HFFc6 (cell line): ENCODE measurements around the gene ITGB3. TPM values are rescaled to one million over a fixed set of nuclear protein-coding genes. Genes with fewer than 3 reads are reported as not detected.

Experiments
- DNase-seq: peaks from one replicate; pipeline ENCODE4 v3.0.0-alpha.2; 2018
- H3K27ac Mint-ChIP-seq: 2 replicates; pipeline ENCODE4 v1.8.0; 2020; ENCODE audit warnings: mild to moderate bottlenecking, mixed read lengths
- H3K27me3 Mint-ChIP-seq: 2 replicates; pipeline ENCODE4 v1.8.0; 2021; ENCODE audit warnings: mild to moderate bottlenecking, moderate library complexity, mixed read lengths; ENCODE audit not compliant: insufficient read depth
- H3K36me3 Mint-ChIP-seq: 2 replicates; pipeline ENCODE4 v1.8.0; 2021; ENCODE audit warnings: low read depth, mixed read lengths
- H3K4me1 Mint-ChIP-seq: 2 replicates; pipeline ENCODE4 v1.8.0; 2020; ENCODE audit warnings: low read depth, mixed read lengths
- H3K4me3 Mint-ChIP-seq: 2 replicates; pipeline ENCODE4 v1.8.0; 2020; ENCODE audit warnings: mild to moderate bottlenecking, moderate library complexity, mixed read lengths
- H3K9me3 Mint-ChIP-seq: 2 replicates; pipeline ENCODE4 v1.8.0; 2020; ENCODE audit warnings: mild to moderate bottlenecking, mixed read lengths
- total RNA-seq, 6 experiments: library from RNA; stranded (reverse); fragmentation: NEBNext Ultra II Directional; extraction: Animal tissue kit (Norgen Biotek cat#: 25700); gene quantifications; 2 replicates in 1 of 6; 3 replicates in 5 of 6; pipeline ENCODE4 v1.2.3, GENCODE V29; 2021
- TF ChIP-seq, protein P1 (sequence below): fragments of 200-600 bp; sonication (generic); IDR thresholded peaks from 2 replicates; pipeline ENCODE4 v1.5.0; 2021; ENCODE audit warnings: antibody characterized with exemption, mild to moderate bottlenecking

Gene ITGB3
- total RNA-seq, 6 experiments from 2014 or later, result 2.2 to 4.1 (median 2.9) TPM

DNA sequence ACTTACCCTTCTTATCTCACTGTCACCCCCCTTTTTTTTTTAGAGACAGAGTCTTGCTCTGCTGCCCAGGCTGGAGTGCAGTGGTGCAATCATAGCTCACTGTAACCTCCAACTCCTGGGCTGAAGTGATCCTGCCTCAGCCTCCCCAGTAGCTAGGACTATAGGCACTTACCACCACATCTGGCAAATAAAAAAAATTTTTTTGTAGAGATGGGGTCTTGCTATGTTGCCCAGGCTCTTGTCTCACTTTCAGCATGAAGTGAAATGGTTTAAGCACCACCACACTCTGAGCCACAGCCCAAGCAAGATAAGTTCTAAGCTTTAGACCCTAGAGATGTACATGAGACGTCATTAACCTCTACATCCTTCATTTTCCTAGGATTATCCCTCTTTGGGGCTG, 35.7 kb downstream of the ITGB3 start:
- DNase-seq, result no peak
- peaks cover 2% of the 10 kb centered on the region; the same call in 1 of the 2 replicates for H3K27me3 Mint-ChIP-seq
- no peak overlapping the region for H3K27ac Mint-ChIP-seq
- H3K4me1 Mint-ChIP-seq, result peaks cover 31% of the 10 kb centered on the region
- H3K9me3 Mint-ChIP-seq, result no peaks in the 10 kb centered on the region
- H3K36me3 Mint-ChIP-seq, result peaks cover 5% of the 10 kb centered on the region
- no peak overlapping the region for H3K4me3 Mint-ChIP-seq
- TF ChIP-seq, protein P1, sequence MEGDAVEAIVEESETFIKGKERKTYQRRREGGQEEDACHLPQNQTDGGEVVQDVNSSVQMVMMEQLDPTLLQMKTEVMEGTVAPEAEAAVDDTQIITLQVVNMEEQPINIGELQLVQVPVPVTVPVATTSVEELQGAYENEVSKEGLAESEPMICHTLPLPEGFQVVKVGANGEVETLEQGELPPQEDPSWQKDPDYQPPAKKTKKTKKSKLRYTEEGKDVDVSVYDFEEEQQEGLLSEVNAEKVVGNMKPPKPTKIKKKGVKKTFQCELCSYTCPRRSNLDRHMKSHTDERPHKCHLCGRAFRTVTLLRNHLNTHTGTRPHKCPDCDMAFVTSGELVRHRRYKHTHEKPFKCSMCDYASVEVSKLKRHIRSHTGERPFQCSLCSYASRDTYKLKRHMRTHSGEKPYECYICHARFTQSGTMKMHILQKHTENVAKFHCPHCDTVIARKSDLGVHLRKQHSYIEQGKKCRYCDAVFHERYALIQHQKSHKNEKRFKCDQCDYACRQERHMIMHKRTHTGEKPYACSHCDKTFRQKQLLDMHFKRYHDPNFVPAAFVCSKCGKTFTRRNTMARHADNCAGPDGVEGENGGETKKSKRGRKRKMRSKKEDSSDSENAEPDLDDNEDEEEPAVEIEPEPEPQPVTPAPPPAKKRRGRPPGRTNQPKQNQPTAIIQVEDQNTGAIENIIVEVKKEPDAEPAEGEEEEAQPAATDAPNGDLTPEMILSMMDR, result no peak

DNA sequence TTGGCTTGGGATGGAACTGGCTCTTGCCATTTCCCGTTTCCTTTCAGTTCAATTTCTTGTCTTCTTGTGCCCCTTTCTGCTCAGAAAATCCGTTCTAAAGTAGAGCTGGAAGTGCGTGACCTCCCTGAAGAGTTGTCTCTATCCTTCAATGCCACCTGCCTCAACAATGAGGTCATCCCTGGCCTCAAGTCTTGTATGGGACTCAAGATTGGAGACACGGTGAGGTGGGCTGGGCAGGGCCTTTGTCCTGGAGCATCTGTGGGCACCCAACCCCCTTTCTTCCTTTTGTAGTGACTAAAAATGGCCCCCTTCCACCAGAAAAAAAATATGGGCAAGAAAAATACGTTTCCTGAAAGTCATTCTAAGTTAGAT, 37.2 kb downstream of the ITGB3 start:
- DNase-seq, result no peak
- Mint-ChIP-seq H3K27me3 (peaks cover 2% of the 10 kb centered on the region), H3K4me1 (peaks cover 37% of the 10 kb centered on the region), H3K9me3 (no peaks in the 10 kb centered on the region), H3K36me3 (peaks cover 5% of the 10 kb centered on the region), H3K4me3 (no peak overlapping the region), H3K27ac (no peak overlapping the region)
- TF ChIP-seq, protein P1, result no peak

DNA sequence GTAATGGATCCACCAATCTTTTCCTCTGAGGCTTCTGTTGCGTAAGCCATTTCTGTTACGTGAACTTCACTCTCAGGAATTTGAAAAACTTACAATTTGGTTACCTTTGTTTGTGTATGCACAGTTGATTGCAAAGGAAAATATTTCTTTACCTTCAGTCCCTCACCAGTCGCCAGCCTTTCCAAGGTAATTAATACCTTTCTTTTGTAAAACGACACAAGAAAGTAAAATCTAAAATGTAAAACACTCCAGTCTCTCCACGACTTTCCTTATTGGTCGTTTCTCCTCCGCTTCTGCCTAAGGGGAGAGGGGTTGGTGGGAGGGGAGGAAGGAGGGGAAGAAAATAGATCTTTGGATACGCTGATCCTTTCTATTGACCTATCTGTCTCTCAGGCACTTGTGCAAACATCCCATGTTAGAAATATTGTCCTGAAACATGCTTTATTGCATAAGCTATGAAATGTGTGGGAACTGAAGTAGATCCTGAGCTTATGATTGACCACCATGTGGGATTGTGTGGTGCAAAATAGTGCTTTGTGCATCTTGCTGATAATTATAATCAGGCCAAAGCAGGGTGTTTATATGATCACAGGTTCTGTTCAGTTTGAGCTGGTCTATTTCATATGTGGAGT, 37.7 kb downstream of the ITGB3 start:
- peaks cover 5% of the 10 kb centered on the region for H3K27me3 Mint-ChIP-seq
- peaks cover 33% of the 10 kb centered on the region for H3K4me1 Mint-ChIP-seq
- no peak overlapping the region for H3K4me3 Mint-ChIP-seq
- no peak for DNase-seq
- TF ChIP-seq, protein P1, result no peak
- no peaks in the 10 kb centered on the region for H3K9me3 Mint-ChIP-seq
- H3K36me3 Mint-ChIP-seq, result peaks cover 5% of the 10 kb centered on the region
- no peak overlapping the region for H3K27ac Mint-ChIP-seq

DNA sequence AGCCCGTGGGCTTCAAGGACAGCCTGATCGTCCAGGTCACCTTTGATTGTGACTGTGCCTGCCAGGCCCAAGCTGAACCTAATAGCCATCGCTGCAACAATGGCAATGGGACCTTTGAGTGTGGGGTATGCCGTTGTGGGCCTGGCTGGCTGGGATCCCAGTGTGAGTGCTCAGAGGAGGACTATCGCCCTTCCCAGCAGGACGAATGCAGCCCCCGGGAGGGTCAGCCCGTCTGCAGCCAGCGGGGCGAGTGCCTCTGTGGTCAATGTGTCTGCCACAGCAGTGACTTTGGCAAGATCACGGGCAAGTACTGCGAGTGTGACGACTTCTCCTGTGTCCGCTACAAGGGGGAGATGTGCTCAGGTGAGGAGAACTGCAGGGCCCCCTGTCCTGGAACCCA, 38.6 kb downstream of the ITGB3 start:
- Mint-ChIP-seq H3K27me3 (peaks cover 5% of the 10 kb centered on the region), H3K27ac (no peak overlapping the region), H3K4me1 (peaks cover 25% of the 10 kb centered on the region), H3K4me3 (no peak overlapping the region), H3K9me3 (no peaks in the 10 kb centered on the region), H3K36me3 (peaks cover 5% of the 10 kb centered on the region)
- no peak for DNase-seq
- TF ChIP-seq, protein P1, result no peak

DNA sequence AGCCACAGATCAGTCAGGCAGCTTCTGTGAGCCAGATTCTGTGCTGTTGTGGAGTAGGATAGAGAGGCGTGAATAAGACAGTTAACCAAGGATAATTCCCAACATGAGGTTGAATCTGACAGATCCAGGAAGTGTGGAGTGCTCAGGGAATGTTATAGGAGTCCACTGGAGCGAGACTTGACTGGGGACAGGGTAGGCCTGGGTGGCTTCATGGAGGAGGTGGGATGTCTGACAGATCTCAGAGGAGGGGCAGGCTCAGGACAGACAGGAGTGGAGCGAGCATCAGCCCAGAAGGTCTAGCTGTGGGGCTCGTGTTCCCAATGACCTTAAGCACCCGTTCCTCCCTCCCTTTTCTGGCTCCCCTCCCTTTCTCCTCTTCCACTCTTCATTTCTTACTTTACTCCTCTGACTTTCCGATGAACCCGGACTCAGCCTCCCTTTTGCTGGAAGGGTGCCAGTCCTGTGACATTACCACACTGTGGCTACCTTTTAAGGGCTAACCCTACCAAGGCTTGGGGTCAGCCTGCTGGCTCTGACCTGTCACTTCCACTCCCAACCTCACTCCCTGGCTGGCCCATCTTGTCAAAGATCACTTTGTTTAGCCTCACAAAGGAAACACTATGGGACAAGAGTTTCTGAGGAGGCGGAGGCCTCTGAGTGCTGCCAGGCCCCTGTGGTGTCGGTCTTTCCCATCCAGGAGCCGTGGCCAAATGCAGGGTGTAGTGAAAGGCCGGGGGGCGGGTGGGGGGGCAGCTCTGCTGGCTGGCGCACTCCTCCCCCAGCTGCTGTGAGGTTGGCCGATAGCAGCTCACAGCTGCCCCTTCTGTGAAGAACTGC, 41.6 kb downstream of the ITGB3 start:
- DNase-seq, result no peak
- no peak overlapping the region for H3K4me3 Mint-ChIP-seq
- H3K27ac Mint-ChIP-seq, result no peak overlapping the region

More for the DNA sequence above, 41.6 kb downstream of the ITGB3 start:
- peaks cover 3% of the 10 kb centered on the region; the same call in 1 of the 2 replicates for H3K27me3 Mint-ChIP-seq
- H3K4me1 Mint-ChIP-seq, result peaks cover 13% of the 10 kb centered on the region
- TF ChIP-seq, protein P1, result no peak
- no peaks in the 10 kb centered on the region; the same call in none of the 2 replicates for H3K36me3 Mint-ChIP-seq
- no peaks in the 10 kb centered on the region for H3K9me3 Mint-ChIP-seq
